ENCODE measurements around the gene TOX2.
"Not testable (repeated sequence)": the region's sequence is repeated elsewhere in the genome, so short reads cannot be mapped to it uniquely, and the experiment has no call there.

The TOX2 gene

DNA sequence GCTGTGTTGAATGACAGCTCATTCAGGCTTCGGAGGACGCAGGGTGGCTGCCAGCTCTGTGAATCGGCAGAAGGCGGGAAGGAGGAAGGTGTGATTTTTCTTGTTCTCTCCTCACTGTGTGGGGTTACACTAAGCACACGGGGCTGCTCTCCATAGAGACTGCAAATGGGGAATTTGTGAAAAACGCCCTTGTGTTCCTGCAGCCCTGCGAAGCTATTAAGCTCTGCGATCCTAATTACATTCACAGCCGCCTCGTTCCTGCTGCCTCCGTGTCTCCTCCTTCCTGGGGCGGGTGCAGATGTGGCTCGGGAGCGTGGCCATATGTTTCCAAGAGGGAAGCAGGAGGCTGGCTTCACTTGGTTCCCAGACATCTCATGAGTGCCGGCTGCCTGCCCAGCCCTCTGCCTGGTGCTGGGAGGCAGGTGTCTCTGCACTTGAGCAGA is 124.0 kb downstream of the TOX2 start:
- peak; percentile 40 for DNase-seq

DNA sequence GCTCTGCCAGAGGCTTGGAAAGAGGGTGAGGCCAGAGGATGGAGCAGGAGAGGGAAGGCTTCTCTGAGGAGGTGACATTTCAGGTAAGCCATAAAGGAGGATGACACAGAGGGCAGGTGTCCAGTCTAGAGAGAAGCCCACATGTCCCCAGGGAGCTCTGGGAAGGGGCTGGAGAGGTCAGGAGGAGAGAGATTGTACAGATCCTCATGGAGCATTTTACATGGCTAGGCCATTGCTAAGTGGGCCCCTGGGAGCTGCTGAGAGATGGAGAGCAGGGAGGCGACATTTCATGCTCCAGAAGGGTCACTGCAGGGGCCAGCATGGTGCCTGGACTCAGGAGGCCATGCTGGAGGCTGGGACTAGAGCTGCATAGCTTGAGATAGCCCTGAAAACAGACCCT is 124.5 kb downstream of the TOX2 start:
- DNase-seq: no peak

- no peak for DNase-seq
Measured at GRCh38 chr20:44039741-44040140, 125.1 kb downstream of the TOX2 start.

- no peak for DNase-seq
Measured at GRCh38 chr20:44040202-44040915, 125.7 kb downstream of the TOX2 start.

GRCh38 chr20:44041001-44041400 is 126.3 kb downstream of the TOX2 start:
- no peak for DNase-seq

DNA sequence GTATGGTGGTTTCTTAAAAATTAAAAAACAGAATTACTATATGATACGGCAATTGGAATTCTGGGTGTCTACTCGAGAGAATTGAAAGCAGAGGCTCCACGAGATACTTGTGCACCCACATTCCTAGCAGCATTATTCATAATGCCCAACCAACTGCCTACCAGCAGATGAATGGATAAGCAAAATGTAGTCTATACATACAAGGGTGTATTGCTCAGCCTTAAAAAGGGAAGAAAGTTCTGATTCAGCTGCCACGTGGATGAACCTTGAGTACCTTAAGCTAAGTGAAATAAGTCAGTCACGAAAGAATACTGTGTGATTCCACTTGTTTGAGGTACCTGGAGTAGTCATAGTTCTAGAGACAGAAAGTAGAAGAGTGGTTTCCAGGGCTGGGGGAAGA is 130.1 kb downstream of the TOX2 start:
- not testable (repeated sequence) for DNase-seq

DNA sequence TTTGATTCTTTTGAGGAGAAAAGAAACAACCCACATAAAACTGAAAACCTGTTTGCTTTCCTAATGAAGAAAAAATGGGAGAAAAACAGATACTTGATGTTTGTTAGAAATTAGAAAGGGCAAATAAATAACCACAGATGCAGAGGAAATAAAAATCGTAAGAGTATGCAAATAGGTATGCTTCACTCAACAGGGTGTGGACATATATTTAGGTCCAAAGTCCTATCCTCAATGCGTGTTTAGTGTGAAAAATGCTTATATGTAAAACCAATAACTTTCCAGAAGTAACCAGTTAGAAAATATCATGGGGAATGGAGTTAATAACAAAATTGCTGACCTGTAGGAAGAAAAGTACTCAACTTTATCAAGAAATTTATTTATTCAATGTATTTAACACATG is 135.7 kb downstream of the TOX2 start:
- DNase-seq: no peak

DNA sequence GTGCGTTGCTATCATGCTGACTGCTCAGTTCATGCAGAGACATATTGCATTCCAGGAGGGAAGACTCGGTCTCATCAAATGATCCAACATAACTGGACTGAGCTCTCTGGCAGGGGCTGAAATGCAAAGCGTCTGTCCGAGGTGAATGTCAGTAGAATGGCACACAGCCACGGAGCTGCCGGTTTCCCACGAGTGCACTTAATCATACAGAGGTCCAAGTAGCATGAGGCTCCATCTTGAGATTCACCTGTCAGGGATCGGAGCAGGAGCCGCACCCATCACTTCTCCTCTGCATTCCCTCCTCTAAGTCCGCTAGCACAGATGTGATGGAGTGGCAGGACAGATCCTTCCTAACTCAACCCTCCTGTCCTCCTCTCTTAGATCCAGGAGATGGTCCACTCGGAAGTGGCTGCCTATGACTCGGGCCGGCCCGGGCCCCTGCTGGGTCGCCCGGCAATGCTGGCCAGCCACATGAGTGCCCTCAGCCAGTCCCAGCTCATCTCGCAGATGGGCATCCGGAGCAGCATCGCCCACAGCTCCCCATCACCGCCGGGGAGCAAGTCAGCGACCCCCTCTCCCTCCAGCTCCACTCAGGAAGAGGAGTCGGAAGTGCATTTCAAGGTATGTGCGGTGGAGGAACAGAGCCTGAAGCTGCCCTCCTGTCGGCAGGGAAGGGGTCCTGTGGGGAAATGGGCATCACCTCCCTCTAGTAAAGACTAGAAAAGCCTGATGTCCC is 136.4 kb downstream of the TOX2 start:
- DNase-seq: no peak

- peak; percentile 38 for DNase-seq
Measured at GRCh38 chr20:44051661-44052000, 137.0 kb downstream of the TOX2 start.

DNA sequence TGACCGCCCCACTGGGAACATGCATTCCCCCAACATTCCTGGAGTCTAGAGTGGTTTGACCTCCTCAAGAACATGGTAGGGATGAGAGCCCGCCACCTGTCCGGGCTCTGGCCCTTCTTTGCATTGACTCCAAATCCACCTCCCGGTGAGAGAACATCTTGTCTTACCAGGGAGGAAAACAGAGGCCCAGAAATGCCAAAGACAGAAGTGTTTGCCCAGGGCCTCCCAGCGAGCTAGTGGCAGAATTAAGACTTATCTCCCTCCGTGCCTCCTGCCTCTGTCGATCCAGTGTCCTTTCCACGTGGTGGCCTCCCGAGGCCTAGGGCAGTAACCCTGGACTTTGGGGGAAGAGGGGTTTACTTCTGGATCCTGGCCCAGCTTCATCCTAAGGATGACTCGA is 137.5 kb downstream of the TOX2 start:
- DNase-seq: no peak

- DNase-seq: no peak
Measured at GRCh38 chr20:44053046-44053445, 138.4 kb downstream of the TOX2 start.

DNA sequence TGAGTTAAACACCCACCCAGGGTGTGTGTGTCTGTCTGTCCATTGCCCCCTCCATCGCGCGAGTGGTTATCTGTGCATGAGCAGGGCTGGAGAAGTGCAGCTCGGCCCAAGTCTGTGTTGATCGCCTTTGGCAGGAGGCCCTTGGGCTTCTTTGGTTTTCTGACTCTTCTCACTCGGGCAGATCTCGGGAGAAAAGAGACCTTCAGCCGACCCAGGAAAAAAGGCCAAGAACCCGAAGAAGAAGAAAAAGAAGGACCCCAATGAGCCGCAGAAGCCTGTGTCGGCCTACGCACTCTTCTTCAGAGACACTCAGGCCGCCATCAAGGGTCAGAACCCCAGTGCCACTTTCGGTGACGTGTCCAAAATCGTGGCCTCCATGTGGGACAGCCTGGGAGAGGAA is 139.5 kb downstream of the TOX2 start:
- DNase-seq: no peak

DNA sequence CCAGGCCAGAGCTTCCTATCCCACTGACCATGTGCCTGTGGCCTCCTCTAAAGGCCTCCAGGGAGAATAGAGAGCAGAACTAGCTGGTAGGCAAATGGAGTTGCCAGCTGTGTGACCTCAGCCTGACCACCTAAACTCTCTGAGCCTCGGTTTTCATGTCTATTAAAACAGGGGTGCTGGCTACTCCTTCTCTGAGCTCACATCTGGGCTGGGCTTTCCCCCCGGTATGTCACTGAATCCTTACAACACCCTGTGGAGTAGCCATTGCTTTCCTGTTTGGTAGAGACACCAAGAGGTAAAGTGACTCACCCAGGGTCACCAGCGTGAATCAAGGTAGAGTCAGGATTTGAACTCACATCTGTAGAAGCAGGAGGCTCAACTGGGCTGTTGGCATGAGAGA is 140.2 kb downstream of the TOX2 start:
- DNase-seq: peak; percentile 40

DNA sequence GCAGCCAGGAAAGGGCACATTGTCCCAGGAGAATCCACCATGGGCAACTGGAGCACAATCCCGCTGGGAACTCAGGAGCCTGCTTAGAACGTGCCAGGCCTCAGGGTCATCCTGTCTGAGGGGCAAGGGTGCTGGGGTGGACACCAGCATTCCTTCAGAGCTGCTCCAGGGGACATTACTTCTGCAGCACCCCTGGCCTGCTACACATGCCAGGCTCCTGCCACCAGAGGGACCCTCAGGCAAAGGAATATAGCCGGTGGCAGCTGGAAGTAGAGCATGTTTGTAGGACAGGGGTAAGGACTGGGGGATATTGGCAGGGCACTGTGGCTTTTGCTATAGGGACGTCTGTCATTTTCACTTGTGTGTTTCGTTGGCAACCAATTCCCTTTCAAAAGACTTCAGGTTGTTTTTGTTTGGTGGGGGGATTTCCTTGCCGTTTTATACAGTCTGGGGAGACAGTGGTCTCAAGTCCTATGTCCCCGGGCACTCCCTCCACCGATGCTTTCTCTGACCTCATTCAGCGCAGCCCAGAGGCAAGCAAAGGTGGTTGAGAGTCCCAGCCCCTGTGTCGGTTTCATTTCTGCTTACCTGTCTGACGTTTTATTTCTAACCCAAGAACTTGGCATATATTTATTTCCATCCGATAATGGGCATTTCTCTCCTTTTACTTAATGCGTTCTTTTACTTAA is 141.5 kb downstream of the TOX2 start:
- DNase-seq: peak; percentile 55

DNA sequence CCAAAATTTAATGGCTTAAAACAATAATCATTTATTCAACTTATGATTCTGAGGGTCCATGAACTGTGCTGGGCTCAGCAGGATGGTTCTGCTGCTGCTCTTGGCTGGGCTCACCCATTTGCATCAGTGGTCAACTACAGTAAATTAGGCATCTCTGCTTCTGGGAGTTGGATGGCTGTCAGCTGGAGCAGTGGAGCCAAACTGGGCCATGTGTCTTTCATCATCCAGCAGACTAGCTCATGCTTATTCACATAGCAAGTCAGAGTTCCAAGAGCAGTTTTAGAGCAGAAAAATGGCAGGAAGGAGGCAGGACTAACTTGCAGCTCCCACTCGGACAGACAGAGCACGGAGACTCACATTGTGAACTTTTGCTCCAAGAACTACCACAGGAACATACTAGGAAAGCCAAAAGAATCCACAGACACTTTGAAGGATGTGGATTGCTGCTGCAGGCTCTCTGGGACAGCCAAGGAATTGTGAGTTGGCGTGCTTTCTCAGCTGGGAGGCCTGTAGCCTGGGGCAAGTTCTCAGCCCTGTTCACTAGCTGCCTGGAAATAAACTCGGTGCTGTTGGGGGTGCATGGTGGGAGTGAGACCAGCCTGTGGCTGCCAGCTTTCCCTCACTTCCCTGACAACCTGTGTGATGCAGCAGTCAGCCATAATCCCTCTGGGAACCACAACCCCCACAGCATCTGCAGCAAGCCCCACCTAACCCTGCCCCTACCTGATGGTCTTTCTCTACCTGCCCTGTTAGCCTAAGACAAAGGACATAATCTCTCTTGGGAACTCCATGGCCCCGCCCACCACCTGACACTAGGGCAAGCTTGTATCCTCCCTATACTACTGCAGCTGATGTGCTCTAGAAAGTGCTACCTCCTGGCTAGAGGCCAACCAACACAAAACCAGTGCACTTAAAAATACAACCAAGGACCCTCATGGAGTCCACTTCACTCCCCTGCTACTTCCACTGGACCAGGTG is 143.3 kb downstream of the TOX2 start:
- no peak for DNase-seq

DNA sequence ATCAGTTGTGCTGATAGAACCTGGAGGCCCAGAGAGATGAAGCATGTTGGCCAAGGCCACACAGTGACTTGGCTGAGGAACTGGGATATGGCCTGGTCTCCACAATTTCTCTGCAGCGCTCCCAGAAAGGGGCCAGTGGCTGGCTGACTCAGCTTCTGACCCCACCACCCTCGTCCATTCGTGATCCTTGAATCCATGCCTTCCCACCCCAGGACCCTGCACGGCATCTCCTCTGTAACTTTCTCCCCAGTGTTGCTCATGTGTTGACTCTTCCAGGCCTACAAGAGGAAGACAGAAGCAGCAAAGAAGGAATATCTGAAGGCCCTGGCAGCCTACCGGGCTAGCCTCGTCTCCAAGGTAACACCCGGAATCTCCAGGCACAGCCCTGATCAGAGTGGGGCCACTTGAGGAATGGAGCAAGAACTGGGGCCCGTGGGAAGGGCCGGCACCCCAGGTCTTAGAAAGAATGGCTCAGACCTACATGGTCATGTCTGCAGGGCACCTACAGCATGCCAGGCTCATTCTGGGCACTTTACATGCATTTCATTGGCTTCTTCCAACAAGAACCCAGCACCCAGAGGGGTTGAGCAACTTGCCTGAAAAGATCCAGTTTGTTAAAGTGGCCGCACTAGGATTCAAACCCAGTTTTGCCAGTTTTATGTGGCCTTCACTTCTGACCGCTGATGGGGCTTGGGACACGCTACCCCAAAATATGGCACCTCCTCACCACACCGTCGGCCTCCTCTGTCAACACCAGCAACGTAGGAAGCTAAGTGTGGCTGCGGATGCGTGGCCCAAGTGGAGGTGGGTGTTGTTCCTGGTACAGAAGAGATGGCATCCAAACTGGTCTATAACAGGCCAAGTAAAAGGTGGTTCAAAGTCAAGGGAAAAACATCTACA is 150.1 kb downstream of the TOX2 start:
- DNase-seq: no peak

DNA sequence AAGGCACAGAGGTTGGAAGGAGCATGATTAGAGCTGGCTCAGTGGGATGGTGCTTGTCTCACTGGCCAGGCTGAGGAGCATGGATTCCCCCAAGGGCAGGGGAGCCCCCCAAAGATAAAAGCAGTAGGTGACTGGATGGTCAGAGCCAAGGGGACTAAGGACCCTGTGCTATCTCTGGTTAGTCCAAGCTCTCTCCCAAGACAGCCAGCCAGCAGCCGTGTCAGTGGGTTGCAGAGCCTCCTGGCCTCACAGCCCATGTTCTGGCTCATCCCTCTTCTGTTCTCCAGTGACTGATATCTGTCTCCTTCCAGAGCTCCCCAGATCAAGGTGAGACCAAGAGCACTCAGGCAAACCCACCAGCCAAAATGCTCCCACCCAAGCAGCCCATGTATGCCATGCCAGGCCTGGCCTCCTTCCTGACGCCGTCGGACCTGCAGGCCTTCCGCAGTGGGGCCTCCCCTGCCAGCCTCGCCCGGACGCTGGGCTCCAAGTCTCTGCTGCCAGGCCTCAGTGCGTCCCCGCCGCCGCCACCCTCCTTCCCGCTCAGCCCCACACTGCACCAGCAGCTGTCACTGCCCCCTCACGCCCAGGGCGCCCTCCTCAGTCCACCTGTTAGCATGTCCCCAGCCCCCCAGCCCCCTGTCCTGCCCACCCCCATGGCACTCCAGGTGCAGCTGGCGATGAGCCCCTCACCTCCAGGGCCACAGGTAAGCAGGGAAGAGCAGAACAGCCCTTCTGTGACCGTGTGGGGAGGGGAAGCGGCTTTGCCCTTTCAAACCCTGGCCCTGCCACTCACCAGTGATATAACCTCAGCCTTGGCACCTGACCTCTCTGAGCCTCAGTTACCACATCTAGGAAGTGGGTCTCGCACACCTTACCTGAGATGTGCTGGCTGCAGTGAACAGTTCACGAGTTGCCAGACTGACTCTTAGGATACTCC is 151.0 kb downstream of the TOX2 start:
- no peak for DNase-seq

DNA sequence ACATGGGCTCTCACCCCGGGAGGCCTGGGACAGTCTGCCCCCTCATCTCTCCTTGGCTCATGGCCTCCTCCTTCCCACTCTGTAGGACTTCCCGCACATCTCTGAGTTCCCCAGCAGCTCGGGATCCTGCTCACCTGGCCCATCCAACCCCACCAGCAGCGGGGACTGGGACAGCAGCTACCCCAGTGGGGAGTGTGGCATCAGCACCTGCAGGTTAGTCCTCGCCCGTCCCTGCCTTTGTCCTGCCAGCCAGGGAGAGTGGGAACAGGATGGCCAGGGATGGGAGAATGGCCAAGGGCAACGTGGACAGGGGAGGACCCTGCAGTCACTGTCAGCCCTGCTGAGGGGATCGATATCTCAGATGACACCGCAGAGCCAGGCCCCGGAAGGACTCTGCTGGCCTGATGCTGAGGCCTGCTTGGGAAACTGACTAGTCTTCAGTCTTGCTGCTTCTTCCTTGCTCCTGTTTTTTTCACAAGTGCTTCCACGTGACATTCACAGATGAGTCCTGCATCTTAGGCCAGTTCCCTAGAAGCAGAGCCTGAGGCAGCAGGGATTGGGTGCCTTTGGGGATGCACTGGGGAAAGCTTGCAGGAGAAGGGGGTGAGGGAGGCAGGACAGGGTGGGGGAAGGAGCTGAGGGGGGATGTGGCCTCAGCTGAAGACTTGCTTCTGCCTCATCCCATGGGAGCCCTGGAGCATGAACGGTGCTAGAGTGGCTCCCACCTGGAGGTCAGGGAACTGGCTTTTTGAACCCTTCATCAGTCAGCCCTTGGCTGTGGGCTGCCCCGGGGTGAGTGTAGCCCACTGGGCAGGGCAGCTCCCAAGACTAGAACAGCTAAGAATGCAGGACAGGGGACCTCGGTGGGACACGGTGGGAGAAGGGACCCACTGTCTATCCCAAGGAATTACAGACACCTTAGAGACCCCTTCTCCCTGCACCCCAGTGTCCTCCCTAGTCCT is 152.3 kb downstream of the TOX2 start:
- DNase-seq: peak; percentile 51

DNA sequence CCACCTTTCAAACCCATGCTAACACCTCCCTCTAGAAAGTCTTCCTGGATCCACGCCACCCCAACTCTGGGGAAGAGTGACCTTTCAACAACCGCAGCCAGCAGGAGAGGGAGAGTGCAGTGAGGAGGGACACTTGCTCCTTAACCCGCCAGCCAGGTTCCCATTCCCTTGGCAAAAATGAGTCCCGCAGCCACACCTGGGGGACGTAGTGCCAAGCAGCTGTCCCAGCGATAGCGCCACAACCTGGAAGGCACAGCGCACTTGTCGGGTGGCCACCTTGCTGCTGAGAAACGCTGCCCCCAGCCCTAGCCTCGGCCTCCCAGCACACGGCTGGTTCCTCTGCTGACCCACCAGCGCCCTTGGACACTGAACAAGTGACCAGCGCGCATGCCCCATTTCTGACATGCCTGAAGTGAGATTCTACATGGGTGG is 153.0 kb downstream of the TOX2 start:
- no peak for DNase-seq
